ENCODE data around the gene ARHGAP15. TPM values are rescaled to one million over a fixed set of nuclear protein-coding genes. Genes with fewer than 3 reads are reported as not detected.

Gene ARHGAP15
- total RNA-seq, 4 donors from 2014 or later, result 0.80 to 53.1 (median 12.7) TPM

GRCh38 chr2:143193121-143193520, 63.9 kb downstream of the ARHGAP15 start:
- Histone ChIP-seq H3K4me3 (no peak overlapping the region), H3K9me3 (no peaks in the 10 kb centered on the region), H3K27ac (no peak overlapping the region), H3K4me1 (no peaks in the 10 kb centered on the region), H3K27me3 (no peaks in the 10 kb centered on the region), H3K36me3 (no peaks in the 10 kb centered on the region)
- DNase-seq, result no peak
- 83 to 86% methylated on average over 1 to 5 of the region's 5 CpGs for WGBS, 2 donors (ENCODE audit: low coverage in 1 of 2)
- intact Hi-C loops (cut with DNase I; ENCODE audit: low total_unique reads) (no loop called here), in situ Hi-C loops (cut with MboI; ENCODE audit: low pct_ligation_motif_present in 1 of 4, low pct_unique_long_range_greater_than_20kb in 1 of 4, low sequenced_read_pairs in 3 of 4) (no loop called here)
- TF ChIP-seq POLR2AphosphoS5 (IDR thresholded peaks at IDR 0.05), result no peak
- no peak for TF ChIP-seq POLR2A (IDR thresholded peaks at IDR 0.05)
- TF ChIP-seq CTCF (IDR thresholded peaks at IDR 0.05), result no peak
- TF ChIP-seq EP300 (IDR thresholded peaks at IDR 0.05; ENCODE audit: low read depth), result no peak

GRCh38 chr2:143195511-143195910, 66.3 kb downstream of the ARHGAP15 start:
- no peaks in the 10 kb centered on the region for H3K9me3 ChIP-seq
- intact Hi-C loops (cut with DNase I; ENCODE audit: low total_unique reads), result no loop called here
- 52 to 53% methylated on average over 4 of the region's 4 CpGs for WGBS, 2 donors (ENCODE audit: low coverage in 1 of 2)
- no peaks in the 10 kb centered on the region for H3K4me1 ChIP-seq
- TF ChIP-seq POLR2AphosphoS5 (IDR thresholded peaks at IDR 0.05), result no peak
- H3K27me3 ChIP-seq, result no peaks in the 10 kb centered on the region
- no peak overlapping the region for H3K27ac ChIP-seq
- DNase-seq, result no peak
- H3K36me3 ChIP-seq, result no peaks in the 10 kb centered on the region
- in situ Hi-C loops (cut with MboI; ENCODE audit: low pct_ligation_motif_present in 1 of 4, low pct_unique_long_range_greater_than_20kb in 1 of 4, low sequenced_read_pairs in 3 of 4), result no loop called here
- H3K4me3 ChIP-seq, result no peak overlapping the region

GRCh38 chr2:143204062-143204461, 74.8 kb downstream of the ARHGAP15 start:
- Histone ChIP-seq H3K36me3 (no peaks in the 10 kb centered on the region), H3K4me3 (no peak overlapping the region), H3K4me1 (no peaks in the 10 kb centered on the region), H3K9me3 (no peaks in the 10 kb centered on the region), H3K27me3 (no peaks in the 10 kb centered on the region), H3K27ac (no peak overlapping the region)
- in situ Hi-C loops (cut with MboI; ENCODE audit: low pct_ligation_motif_present in 1 of 4, low pct_unique_long_range_greater_than_20kb in 1 of 4, low sequenced_read_pairs in 3 of 4), result no loop called here
- intact Hi-C loops (cut with DNase I; ENCODE audit: low total_unique reads), result no loop called here
- TF ChIP-seq EP300 (IDR thresholded peaks at IDR 0.05; ENCODE audit: low read depth), result no peak
- TF ChIP-seq CTCF (IDR thresholded peaks at IDR 0.05), result no peak
- no peak for TF ChIP-seq POLR2AphosphoS5 (IDR thresholded peaks at IDR 0.05)
- no peak for TF ChIP-seq POLR2A (IDR thresholded peaks at IDR 0.05)
- no peak for DNase-seq
- WGBS, 2 donors (ENCODE audit: low coverage in 1 of 2), result 83 to 88% methylated on average over 2 to 4 of the region's 4 CpGs

GRCh38 chr2:143205106-143205764, 76.0 kb downstream of the ARHGAP15 start:
- Histone ChIP-seq H3K27ac (no peak overlapping the region), H3K36me3 (no peaks in the 10 kb centered on the region), H3K27me3 (no peaks in the 10 kb centered on the region), H3K4me3 (no peak overlapping the region), H3K4me1 (no peaks in the 10 kb centered on the region), H3K9me3 (no peaks in the 10 kb centered on the region)
- DNase-seq, result no peak
- in situ Hi-C loops (cut with MboI; ENCODE audit: low pct_ligation_motif_present in 1 of 4, low pct_unique_long_range_greater_than_20kb in 1 of 4, low sequenced_read_pairs in 3 of 4), result no loop called here
- intact Hi-C loops (cut with DNase I; ENCODE audit: low total_unique reads), result no loop called here
- 57 to 88% methylated on average over 1 of the region's 1 CpG for WGBS, 2 donors (ENCODE audit: low coverage in 1 of 2)
- peak; percentile 15 to 38 (median 36) for TF ChIP-seq CTCF (IDR thresholded peaks at IDR 0.05)
- TF ChIP-seq POLR2AphosphoS5 (IDR thresholded peaks at IDR 0.05), result no peak
- no peak for TF ChIP-seq EP300 (IDR thresholded peaks at IDR 0.05; ENCODE audit: low read depth)

Data from transverse colon (tissue), 4 donors.